HG03571 (cell line): ENCODE results near the gene ALDOA.
"Not testable (repeated sequence)": the region's sequence is repeated elsewhere in the genome, so short reads cannot be mapped to it uniquely, and the experiment has no call there.

Experiments used
- ATAC-seq: cut with Tn5 transposase; IDR thresholded peaks from one replicate; pipeline ENCODE4 v1.9.1; 2021; ENCODE audit not compliant: unreplicated experiment

ALDOA gene

DNA sequence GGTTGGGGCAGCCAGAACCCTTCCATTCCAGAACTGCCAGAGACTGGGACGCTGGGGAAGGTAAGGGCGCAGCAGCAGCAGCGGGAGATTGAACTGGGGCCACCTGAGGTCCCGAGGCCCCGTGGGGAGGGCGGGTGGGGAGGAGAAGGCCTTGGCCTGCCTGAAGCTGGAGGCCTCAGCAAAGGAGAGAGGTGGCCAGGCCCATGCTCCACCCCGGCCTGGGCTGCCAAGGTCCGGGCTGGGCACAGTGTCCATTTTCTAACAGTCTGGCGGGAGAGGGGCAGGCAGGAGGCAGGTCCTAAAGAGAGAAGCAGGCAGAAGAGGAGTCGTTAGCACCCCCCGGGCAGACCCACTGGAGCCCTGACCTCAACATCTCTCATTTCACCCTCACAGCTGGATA lies 48.9 kb downstream of the ALDOA start:
- no peak for ATAC-seq

GRCh38 chr16:30114833-30115232 lies 49.3 kb downstream of the ALDOA start:
- not testable (repeated sequence) for ATAC-seq

- ATAC-seq = no peak
These were observed 49.7 kb downstream of the ALDOA start for GRCh38 chr16:30115238-30115637.

- no peak for ATAC-seq
These were observed 51.0 kb downstream of the ALDOA start for GRCh38 chr16:30116291-30117207.

GRCh38 chr16:30117768-30118167 lies 52.2 kb downstream of the ALDOA start:
- ATAC-seq = no peak

DNA sequence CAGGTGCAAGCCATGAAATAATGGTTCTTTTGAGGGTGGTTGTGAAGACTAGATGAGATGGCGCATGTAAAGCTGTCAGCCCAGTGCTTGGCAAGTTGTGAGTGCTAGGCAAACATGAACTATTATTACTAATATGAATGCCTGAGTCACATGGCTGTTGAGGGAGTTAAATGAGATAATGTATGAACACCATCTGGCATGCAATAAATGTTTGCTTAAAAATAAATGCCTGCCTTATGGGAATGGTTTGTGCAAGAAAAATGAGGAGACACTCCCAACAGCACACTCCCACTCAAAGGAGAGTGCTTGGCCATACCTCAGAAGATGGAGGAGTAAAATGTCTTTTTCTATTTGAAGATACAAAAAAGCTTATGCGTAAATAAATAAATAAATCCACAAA lies 53.9 kb downstream of the ALDOA start:
- ATAC-seq = no peak
